DMS 273 treated with DMSO at 0.1 percent for 48 hours (cell line): ENCODE measurements around the gene KLC1.

ENCODE experiments used
- DNase-seq: peaks from one replicate; lab custom pipeline; 2025; lab: John Stamatoyannopoulos, UW

Gene KLC1

GRCh38 chr14:103628684-103629502, at the start of gene KLC1:
KLC1 (plus strand) TSS chr14:103629211; CDS start chr14:103654565, 25,354 bp downstream.
- DNase-seq, result no peak

DNA sequence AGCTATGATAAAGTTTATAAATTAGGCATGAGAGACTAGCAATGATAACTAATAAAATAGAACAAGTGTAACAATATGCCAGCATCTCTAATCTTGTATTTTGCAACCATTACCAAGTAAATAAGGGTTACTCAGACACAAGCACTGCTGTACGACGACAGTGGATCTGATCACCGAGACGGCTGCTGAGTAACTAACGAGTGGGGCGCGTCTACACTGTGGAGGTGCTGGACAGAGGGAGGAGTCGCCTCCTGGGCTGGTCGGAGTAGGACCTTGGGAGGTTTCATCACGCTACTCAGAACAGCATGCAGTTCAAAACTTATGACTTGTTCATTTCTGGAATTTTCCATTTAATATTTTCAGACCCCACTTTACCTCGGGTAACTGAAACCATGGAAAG, 47.8 kb upstream of the KLC1 start:
- no peak for DNase-seq

DNA sequence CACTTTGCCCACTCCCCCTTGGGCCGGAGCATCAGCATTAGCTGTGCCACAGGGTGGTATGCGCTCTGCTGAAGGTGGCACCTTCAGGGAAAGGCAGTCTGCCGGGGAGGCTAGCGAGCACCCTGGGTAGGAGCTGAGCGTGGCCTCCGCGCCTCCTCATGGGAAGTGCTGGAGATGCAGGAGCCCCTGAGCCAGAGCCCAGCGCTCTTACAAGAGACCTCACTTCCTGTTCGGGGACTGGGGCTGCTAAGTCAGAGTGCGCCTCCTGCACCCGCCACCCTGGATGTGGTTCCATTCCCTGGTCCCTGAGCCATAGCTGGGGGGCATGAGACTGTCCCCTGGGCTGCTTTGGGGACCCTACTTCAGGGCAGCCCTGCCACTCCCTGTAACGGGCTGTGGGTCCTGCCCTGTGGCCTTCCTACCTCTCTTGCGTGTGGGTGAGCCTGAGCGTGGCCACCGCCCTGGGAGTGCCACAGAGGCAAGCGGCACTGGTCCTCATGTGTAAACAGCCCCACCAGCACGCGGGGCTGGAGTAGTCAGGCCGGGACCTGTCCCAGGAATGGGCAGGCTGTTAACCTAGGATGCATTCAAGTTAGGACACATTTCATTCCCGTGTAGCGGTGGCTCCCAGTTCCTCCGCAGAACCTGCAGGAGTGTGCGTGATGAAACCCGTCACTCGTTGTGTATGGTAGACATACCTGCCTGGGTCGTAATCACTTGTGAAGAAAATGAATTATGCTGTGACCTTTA, 46.9 kb upstream of the KLC1 start:
- DNase-seq, result no peak

DNA sequence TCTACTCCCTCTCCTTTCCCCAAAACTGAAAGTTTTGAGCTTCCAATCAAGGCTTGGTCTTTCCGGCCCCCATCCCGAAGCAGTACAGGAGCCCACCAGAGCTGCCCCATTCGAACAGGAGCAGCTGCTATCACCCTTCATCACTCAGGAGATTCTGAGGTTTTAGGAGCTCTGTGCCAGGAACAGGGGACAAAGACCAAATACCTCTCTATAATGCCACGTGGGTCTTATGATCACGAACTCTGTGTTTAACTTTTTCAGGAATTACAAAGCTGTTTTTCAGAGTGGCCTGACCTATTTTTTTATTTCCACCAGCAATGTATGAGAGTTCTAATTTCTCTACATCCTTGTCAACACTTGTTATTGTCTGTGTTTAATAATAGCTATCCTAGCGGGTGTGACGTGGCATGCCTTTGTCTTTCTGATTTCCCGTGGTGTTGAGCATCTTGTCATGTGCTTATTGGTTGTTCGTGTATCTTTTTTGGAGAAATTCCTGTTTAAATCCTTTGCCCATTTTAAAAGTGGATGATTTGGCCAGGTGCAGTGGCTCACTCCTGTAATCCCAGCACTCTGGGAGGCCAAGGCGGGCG, 44.6 kb upstream of the KLC1 start:
- DNase-seq, result no peak

DNA sequence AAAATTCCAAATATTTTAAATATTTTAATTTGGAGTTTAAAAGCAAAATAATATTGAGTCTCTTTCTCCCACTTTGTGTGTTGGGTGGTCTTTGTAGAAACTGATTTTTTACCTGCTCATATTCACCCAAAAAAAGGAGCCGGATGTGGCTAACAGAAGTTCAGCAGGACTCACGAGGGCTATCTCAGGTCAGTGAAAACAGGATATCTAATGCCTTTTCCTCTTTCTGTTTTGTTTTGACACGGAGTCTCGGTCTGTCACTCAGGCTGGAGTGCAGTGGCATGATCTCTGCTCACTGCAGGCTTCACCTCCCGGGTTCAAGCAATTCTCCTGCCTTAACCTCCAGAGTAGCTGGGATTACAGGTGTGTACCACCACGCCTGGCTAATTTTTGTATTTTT, 35.4 kb upstream of the KLC1 start:
- DNase-seq, result no peak

GRCh38 chr14:103594265-103594664, 34.7 kb upstream of the KLC1 start:
- DNase-seq, result no peak

- no peak for DNase-seq
These were observed 31.2 kb upstream of the KLC1 start for GRCh38 chr14:103597623-103598377.

GRCh38 chr14:103600503-103600902, 28.5 kb upstream of the KLC1 start:
- no peak for DNase-seq

- no peak for DNase-seq
These were observed 24.4 kb upstream of the KLC1 start for GRCh38 chr14:103604620-103605019.

DNA sequence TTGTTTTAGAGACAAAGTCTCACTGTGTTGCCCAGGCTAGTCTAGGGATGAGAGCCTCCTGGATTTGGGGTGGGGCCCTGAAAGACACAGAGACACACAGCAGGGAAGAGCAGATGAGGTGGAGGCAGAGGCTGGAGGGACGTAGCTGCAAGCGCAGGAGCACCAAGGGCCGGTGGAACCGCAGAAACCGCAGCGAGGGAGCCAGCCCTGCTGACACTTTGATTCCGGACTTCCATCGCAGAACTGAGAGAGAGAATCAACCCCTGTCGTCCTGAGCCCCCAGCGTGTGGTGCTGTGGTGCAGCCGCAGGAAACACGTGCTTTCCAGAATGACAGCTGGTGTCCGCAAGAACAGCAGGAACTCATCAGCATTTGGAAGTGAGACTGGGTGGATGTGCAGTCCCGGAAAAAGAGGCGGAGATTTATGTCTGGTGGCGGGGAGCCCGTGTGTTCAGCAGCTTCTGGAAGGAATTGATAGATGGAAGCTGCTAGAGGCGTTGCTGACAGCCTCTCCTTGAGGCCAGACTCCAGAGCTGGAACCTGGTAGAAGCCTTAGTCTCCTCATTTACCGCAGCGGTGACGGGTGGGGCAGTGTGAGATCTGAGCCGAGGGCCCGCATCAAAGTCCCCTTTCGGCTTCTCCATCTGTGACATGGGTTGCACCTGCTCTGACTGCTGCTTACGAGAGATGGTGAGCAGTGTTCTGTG, 21.9 kb upstream of the KLC1 start:
- peak; percentile 89 for DNase-seq

- no peak for DNase-seq
These were observed 21.2 kb upstream of the KLC1 start for GRCh38 chr14:103607822-103608221.

DNA sequence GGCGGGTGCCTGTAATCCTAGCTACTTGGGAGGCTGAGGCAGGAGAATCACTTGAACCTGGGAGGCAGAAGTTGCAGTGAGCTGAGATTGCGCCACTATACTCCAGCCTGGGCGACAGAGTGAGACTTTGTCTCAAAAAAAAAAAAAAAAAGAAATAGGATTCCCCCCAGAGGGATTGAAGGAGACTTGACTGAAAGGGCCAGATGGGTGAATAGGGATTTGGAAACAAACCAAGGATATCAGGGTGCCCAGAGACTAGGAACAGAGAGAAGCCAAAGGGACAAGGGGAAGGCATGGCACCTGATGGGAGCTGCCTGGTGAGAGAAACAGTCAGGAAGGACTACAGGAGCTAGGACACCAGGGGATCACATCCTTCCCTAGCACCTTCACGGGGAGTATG, 19.9 kb upstream of the KLC1 start:
- DNase-seq, result peak; percentile 19

- no peak for DNase-seq
These were observed 17.8 kb upstream of the KLC1 start for GRCh38 chr14:103611215-103611614.

- no peak for DNase-seq
These were observed 15.5 kb upstream of the KLC1 start for GRCh38 chr14:103613517-103613916.

DNA sequence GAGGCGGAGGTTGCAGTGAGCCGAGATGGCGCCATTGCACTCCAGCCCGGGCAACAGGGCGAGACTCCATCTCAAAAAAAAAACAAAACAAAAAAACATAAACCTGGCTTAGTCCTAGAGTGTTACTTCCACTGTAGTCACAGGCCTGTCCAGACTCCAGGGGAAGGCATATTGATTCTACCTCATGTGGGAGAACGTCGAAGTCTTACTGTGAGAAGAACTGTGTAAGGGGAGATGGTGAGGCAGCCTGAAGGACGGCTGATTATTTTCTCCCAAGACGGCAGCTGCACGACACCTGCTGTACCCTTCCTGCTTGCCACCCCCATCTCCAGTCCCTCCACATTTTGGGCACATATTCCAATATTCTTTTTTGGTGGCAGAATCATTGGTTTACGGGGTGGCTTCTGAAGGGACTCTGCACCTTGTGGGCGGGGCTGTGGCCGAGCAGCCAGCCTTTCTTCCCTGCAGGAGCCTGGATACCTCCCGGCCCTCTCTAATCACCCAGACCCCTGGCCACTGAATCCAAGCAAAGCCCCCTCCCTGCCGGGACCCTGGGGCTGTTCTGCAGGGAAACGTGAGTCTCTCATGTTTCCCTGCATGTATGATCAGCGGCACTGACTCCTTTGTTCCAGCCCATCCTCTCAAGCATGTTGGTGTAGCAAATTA, 12.2 kb upstream of the KLC1 start:
- no peak for DNase-seq

GRCh38 chr14:103619057-103619456, 10.0 kb upstream of the KLC1 start:
- no peak for DNase-seq

DNA sequence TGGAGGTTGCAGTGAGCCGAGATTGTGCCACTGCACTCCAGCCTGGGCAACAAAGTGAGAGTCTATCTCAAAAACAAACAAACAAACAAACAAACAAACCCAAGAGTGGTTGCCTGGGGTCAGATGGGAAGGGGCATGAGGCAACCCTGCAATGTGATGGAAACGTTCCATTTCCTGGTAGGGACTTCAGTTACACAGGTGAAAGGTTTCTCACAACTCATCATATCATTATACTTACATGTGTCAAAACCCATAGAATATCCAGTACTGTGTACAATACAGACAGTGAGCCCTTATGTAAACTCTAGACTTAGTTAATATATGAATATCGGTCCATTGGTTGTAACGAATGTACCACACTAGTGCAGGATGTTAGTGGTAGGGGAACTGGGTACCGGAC, 7.2 kb upstream of the KLC1 start:
- DNase-seq, result no peak

DNA sequence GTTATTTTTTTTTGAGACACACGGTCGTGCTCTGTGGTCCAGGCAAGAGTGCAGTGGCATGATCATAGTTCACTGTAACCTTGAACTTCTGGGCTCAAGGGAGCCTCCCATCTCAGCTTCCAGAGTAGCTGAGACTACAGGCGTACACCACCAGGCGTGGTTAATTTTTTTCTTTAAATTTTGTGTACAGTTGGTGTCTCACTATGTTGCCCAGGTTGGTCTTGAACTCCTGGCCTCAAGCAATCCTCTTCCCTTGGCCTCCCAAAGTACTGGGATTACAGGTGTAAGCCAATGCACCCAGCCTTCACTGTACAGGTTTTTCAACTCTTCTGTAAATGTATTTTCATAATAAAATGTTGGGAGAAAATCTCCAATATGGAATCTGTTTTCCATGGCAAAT, 5.7 kb upstream of the KLC1 start:
- no peak for DNase-seq

- DNase-seq, result peak; percentile 13
These were observed 5.0 kb upstream of the KLC1 start for GRCh38 chr14:103623883-103624482.

GRCh38 chr14:103624860-103625259, 4.2 kb upstream of the KLC1 start:
- no peak for DNase-seq
